HG02938 (cell line): ENCODE results near the gene COL18A1.

Experiments
- ATAC-seq: cut with Tn5 transposase; IDR thresholded peaks from one replicate; pipeline ENCODE4 v1.9.1; 2021; ENCODE audit warnings: mild to moderate bottlenecking, moderate library complexity; ENCODE audit not compliant: unreplicated experiment

COL18A1 gene

DNA sequence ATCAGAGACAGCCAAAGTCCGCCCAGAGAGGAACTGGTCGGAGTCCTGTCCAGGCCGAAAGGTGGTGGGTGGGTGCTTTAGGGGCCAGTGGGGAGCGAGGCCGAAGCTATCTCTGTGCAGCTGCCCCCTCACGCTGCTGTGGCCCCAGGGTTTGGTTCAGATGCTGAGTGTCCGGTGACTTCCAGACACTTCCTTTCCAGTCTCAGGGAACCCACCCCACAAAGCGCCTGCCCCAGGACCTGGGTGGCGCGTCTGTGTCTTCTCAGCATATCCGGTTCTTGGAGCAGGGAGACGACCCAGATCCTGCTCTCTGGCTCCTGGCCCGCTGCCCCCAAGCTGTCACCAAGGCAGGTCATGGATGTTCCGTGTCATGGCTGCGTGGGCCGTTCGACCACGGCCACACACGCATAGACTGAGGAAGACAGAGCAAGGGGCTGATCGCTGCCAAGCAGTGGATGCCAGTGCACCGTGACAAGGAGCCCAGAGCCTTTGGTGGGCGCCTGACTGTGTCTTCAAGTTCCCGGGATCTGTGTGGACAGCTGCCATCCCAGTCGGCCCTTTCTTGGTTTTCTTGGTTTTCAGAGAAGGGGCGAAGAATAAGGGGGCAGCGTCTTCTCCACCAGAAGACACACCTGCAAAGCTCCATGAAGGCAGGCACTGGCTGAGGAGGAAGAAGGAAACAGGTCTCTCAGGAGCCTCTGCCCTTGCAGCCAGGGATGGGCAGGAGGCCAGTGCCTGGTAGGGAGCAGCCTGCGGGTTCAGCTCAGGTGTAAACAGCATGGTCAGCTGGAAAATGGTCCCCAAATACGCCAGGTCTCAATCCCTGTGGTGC is 22.9 kb upstream of the COL18A1 start:
- ATAC-seq: no peak

- no peak for ATAC-seq
These were observed 22.3 kb upstream of the COL18A1 start for GRCh38 chr21:45382697-45382997.

- ATAC-seq: no peak
These were observed 21.8 kb upstream of the COL18A1 start for GRCh38 chr21:45383111-45383614.

- no peak for ATAC-seq
These were observed 21.3 kb upstream of the COL18A1 start for GRCh38 chr21:45383615-45384201.

GRCh38 chr21:45384656-45385548 is 20.1 kb upstream of the COL18A1 start:
- no peak for ATAC-seq

- no peak for ATAC-seq
These were observed 19.4 kb upstream of the COL18A1 start for GRCh38 chr21:45385549-45386050.

- no peak for ATAC-seq
These were observed 18.6 kb upstream of the COL18A1 start for GRCh38 chr21:45386336-45386727.

DNA sequence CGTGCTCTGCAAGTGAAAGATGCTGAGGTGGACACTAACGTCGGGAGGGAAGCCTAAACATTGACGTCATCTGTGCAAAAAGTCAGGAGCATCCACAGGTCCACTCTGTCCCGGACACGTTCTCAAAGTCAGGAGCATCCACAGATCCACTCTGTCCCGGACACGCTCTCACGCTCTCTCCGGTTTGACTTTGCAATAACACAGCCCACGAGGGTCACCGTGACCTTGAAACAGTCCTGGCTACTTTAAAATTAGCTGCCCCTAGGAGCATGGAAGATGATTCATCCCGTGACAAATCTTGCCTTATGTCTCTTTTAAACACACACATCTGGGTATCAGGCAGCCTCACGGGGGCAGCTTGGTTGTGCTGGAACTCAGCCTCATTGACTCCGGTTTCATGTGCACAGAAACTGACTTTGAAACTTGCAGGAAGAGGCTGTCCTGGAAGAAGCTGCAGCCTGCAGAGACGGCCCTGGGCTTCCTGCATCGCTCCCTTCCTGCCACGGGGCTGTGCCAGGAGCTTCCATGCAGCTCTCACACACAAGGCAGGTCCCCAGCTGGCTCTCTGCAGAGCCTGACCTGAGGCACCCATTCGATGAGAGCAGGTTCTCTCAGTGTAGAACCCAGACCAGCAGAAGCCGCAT is 18.1 kb upstream of the COL18A1 start:
- ATAC-seq: no peak

DNA sequence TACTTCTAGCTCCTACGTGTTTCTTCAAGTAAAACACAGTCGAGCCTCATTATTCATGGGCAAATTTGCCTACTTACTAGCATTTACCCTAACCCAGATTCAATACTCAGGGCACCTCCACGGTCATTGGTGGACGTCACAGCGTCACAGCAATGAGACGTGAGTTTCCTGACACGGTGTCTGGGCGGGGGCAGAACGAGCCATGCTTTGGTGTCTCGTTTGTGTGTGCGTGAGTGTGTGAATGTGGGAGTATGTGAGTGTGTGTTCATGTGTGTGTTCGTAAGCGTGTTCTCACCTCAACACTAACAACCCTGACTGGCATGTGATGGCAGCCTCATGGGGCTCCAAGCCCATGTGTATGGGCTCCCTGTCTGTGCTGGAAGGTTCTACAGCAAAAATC is 17.5 kb upstream of the COL18A1 start:
- ATAC-seq: no peak

- ATAC-seq: no peak
These were observed 16.9 kb upstream of the COL18A1 start for GRCh38 chr21:45388011-45388521.

- ATAC-seq: no peak
These were observed 16.2 kb upstream of the COL18A1 start for GRCh38 chr21:45388611-45389296.

- no peak for ATAC-seq
These were observed 14.7 kb upstream of the COL18A1 start for GRCh38 chr21:45390121-45390751.

GRCh38 chr21:45390831-45391742 is 13.9 kb upstream of the COL18A1 start:
- no peak for ATAC-seq

GRCh38 chr21:45391743-45392572 is 13.0 kb upstream of the COL18A1 start:
- no peak for ATAC-seq

- ATAC-seq: no peak
These were observed 12.4 kb upstream of the COL18A1 start for GRCh38 chr21:45392573-45392971.

DNA sequence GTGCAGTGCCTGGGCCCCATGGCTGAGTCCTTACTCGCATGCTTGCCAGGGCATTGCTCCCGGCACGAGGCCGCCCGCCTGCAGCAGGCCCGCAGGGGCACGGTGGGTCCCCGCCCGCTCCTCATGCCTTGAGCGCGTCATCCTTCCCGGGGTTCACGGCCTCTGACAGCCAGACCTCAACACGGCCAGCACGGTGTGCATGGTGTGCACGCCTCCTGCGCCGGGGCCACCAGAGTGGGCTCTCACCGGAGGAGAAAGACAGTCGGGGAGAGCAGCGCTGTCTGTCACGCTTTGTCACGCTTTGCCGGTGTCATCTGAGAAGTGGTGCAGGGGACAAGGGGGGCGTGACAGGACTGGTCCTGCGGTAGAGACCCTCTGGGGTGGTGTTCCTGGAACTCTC is 11.9 kb upstream of the COL18A1 start:
- no peak for ATAC-seq

GRCh38 chr21:45393833-45394638 is 10.9 kb upstream of the COL18A1 start:
- ATAC-seq: no peak
